Measurements from ENCODE around the gene GOLGA7B.
"Not testable (repeated sequence)": the region's sequence is repeated elsewhere in the genome, so short reads cannot be mapped to it uniquely, and the experiment has no call there.

Gene GOLGA7B

DNA sequence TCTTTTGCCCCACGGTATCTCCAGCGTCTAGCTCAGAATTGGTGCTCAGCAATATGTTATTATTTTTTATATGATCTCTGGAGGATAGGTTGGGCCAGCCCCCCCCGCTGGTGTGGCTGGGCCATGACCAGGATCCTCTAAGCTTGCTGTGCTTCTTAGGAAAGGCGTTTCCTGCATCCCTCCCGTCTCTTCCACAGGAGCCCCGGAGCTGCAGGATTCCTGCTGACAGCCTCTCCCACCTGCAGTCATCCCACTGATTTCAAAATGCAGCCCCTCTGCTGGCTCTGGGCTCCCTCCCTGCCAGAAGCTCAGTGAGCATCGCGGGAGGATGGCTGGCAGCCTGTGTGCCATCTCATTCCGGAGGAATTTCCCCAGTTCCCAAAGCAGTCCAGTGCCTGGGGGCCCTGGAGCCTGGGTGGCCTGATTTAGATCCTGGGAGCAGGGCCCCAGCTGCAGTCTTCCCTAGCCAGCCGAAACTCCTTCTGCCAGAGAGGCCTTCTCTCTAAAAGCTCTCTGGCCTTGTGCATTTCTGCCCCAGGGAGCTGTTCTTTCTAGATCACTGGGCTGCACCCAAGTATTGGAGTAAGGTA is 21.8 kb upstream of the GOLGA7B start:
- TF ChIP-seq, protein P1, sequence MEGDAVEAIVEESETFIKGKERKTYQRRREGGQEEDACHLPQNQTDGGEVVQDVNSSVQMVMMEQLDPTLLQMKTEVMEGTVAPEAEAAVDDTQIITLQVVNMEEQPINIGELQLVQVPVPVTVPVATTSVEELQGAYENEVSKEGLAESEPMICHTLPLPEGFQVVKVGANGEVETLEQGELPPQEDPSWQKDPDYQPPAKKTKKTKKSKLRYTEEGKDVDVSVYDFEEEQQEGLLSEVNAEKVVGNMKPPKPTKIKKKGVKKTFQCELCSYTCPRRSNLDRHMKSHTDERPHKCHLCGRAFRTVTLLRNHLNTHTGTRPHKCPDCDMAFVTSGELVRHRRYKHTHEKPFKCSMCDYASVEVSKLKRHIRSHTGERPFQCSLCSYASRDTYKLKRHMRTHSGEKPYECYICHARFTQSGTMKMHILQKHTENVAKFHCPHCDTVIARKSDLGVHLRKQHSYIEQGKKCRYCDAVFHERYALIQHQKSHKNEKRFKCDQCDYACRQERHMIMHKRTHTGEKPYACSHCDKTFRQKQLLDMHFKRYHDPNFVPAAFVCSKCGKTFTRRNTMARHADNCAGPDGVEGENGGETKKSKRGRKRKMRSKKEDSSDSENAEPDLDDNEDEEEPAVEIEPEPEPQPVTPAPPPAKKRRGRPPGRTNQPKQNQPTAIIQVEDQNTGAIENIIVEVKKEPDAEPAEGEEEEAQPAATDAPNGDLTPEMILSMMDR (IDR thresholded peaks at IDR 0.05; ENCODE audit: borderline replicate concordance, control extremely low read depth, extremely low read depth, insufficient read depth, missing control alignments), result no peak
- no peak for DNase-seq (ENCODE audit: low spot score)
- in situ Hi-C loops (cut with MboI; ENCODE audit: low sequenced_read_pairs, unreplicated experiment), result no loop called here

DNA sequence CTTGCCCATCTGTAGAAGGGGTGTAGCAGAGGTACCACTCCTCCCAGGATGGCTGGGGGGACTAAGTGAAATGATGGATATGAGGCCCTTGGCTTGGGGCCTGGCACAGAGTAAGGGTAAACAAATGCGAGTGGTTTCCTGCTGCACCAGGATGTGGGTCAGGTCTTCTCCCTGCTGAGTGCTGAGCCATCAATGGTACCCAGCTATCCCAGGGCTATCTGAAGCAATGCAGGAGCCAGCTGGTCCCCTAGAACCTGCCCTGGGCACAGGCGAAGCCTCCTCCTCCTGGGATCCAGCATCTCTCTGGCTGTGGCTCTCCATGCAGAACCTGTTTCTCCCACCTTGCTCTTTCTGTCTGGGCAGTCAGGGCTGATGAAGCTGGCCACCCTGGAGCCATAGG is 20.9 kb upstream of the GOLGA7B start:
- no peak for DNase-seq (ENCODE audit: low spot score)
- in situ Hi-C loops (cut with MboI; ENCODE audit: low sequenced_read_pairs, unreplicated experiment), result no loop called here
- TF ChIP-seq, protein P1 (IDR thresholded peaks at IDR 0.05; ENCODE audit: borderline replicate concordance, control extremely low read depth, extremely low read depth, insufficient read depth, missing control alignments), result no peak

DNA sequence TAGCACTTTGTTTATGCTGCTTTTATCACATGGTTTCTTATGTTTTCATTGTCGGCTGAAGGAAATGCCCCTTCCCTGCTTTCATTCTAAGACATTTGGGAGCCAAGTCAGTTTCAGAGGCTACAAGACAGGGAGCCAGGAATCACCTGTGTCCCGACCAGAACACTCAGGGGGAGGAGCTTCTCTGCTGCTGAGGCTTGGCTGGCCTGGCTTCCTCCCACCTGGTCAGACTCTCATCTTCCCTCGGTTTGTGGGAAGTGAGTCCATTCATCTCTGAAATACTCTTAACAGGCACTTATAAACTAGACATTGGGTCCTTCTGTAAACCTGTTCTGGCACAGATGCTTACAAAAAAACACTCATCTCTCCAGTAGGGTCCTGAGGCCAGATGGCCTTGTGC is 19.6 kb upstream of the GOLGA7B start:
- TF ChIP-seq, protein P1 (IDR thresholded peaks at IDR 0.05; ENCODE audit: borderline replicate concordance, control extremely low read depth, extremely low read depth, insufficient read depth, missing control alignments), result no peak
- no peak for DNase-seq (ENCODE audit: low spot score)
- in situ Hi-C loops (cut with MboI; ENCODE audit: low sequenced_read_pairs, unreplicated experiment), result no loop called here

DNA sequence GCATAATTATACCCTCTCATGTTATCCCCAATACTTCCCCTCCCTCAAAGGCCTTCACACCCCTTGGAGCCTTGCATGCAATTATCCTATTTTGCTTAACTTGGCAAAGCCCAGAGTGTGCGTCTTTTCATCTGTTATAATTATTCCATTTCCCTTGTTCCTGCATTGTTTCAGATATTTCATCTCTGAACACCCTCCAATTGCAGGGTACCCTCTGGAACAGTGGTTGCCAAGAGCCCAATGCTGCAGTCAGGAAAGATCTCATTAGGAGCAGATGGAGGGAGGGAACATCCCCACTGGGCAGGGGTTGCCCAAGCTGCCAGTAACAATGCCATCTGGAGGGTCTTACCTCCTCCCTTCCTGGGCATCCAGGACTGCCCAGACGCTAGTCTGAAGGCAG is 18.4 kb upstream of the GOLGA7B start:
- in situ Hi-C loops (cut with MboI; ENCODE audit: low sequenced_read_pairs, unreplicated experiment), result no loop called here
- TF ChIP-seq, protein P1 (IDR thresholded peaks at IDR 0.05; ENCODE audit: borderline replicate concordance, control extremely low read depth, extremely low read depth, insufficient read depth, missing control alignments), result no peak
- no peak for DNase-seq (ENCODE audit: low spot score)

DNA sequence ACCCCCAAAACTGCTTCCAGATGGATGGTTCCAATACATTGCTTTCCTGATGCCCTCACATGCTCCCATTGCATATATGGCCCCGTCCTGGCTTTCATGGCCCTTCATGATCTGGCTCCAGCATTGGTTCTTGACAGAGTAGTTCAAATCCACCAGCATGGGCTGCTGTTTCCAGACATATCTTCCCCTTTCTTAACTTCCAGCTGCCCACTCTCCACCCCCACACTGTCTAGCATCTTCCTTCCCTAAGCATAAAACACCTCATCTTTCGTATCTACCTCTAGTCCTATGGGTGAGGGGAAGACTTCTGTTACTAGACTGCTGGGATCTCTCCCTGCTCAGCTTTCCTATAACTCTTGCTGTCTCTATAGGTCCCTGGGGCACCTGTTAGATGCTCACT is 13.2 kb upstream of the GOLGA7B start:
- TF ChIP-seq, protein P1 (IDR thresholded peaks at IDR 0.05; ENCODE audit: borderline replicate concordance, control extremely low read depth, extremely low read depth, insufficient read depth, missing control alignments), result no peak
- DNase-seq (ENCODE audit: low spot score), result no peak
- in situ Hi-C loops (cut with MboI; ENCODE audit: low sequenced_read_pairs, unreplicated experiment), result no loop called here

DNA sequence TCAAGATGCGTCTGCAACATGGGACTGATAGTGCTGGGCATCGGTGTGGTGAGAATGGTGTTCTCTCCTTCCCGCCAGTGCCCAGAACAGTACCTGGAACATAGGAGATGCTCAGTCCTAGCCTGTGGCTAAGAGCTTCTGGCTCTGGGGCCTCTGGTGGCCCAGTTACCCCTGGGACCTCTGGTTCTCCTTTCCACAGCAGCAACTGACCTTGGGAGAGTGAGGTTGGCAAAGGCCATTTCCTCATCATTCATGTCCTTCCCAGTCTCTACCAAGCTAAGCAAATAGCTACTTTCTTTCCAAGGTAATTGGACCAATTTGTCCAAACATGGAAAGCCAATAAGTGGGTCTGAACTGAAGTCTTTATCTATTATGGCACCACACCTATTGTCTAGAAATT is 11.6 kb upstream of the GOLGA7B start:
- TF ChIP-seq, protein P1 (IDR thresholded peaks at IDR 0.05; ENCODE audit: borderline replicate concordance, control extremely low read depth, extremely low read depth, insufficient read depth, missing control alignments), result no peak
- in situ Hi-C loops (cut with MboI; ENCODE audit: low sequenced_read_pairs, unreplicated experiment), result no loop called here
- DNase-seq (ENCODE audit: low spot score), result no peak

DNA sequence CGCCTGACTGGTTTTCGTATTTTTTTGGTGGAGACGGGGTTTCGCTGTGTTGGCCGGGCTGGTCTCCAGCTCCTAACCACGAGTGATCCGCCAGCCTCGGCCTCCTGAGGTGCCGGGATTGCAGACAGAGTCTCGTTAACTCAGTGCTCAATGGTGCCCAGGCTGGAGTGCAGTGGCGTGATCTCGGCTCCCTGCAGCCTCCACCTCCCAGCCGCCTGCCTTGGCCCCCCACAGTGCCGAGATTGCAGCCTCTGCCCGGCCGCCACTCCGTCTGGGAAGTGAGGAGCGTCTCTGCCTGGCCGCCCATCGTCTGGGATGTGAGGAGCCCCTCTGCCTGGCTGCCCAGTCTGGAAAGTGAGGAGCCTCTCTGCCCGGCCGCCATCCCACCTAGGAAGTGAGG is 8.5 kb upstream of the GOLGA7B start:
- DNase-seq (ENCODE audit: low spot score); in situ Hi-C loops (cut with MboI; ENCODE audit: low sequenced_read_pairs, unreplicated experiment): not testable (repeated sequence)

DNA sequence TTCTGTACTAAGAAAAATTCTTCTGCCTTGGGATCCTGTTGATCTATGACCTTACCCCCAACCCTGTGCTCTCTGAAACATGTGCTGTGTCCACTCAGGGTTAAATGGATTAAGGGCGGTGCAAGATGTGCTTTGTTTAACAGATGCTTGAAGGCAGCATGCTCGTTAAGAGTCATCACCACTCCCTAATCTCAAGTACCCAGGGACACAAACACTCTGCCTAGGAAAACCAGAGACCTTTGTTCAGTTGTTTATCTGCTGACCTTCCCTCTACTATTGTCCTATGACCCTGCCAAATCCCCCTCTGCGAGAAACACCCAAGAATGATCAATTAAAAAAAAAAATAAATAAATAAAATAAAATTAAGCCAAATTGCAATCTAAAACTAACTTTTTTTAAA is 7.5 kb upstream of the GOLGA7B start:
- DNase-seq (ENCODE audit: low spot score); in situ Hi-C loops (cut with MboI; ENCODE audit: low sequenced_read_pairs, unreplicated experiment): not testable (repeated sequence)

Measured in GM13976 (cell line).